A673 (cell line): Measurements from ENCODE around the gene MNAT1. TPM values are rescaled to one million over a fixed set of nuclear protein-coding genes. Genes with fewer than 3 reads are reported as not detected.

ENCODE experiments used
- BruUV-seq: library from RNA; stranded (reverse); fragments of 400-500 nt; replicated peaks from 2 replicates; lab custom pipeline; 2021; lab: Mats Ljungman, UMichigan
- CTCF ChIA-PET: fragments of 300-600 bp; sonication (Branson Sonifier 250); formaldehyde crosslinking; loops from one replicate; lab custom pipeline; 2022; ENCODE audit warnings: antibody characterized with exemption; lab: Charles Lee
- POLR2A ChIA-PET: fragments of 300-600 bp; sonication (Branson Sonifier 250); formaldehyde crosslinking; loops from one replicate; lab custom pipeline; 2022; ENCODE audit warnings: antibody characterized with exemption; ENCODE audit not compliant: low non-redundant PET; lab: Charles Lee
- DNase-seq: peaks from one replicate; pipeline ENCODE4 v3.0.0-alpha.2; 2015; ENCODE audit warnings: low spot score
- H3K27ac ChIP-seq: fragments of 200-600 bp; sonication (generic); 2 replicates; pipeline ENCODE4 v1.5.1; 2016; ENCODE audit warnings: mixed run types, low read depth, mild to moderate bottlenecking, mixed read lengths, antibody characterized with exemption, low read length; ENCODE audit not compliant: poor library complexity, severe bottlenecking
- H3K27me3 ChIP-seq: fragments of 200-600 bp; sonication (generic); replicated peaks from 2 replicates; pipeline ENCODE4 v1.6.1; 2017; ENCODE audit warnings: mixed run types, low read depth, mild to moderate bottlenecking, mixed read lengths, antibody characterized with exemption, low read length; ENCODE audit not compliant: insufficient read depth, poor library complexity
- H3K36me3 ChIP-seq: fragments of 200-600 bp; sonication (generic); 2 replicates; pipeline ENCODE4 v1.6.1; 2016; ENCODE audit warnings: mixed run types, mild to moderate bottlenecking, mixed read lengths, antibody characterized with exemption, low read length; ENCODE audit not compliant: insufficient read depth, poor library complexity, severe bottlenecking
- H3K4me1 ChIP-seq: fragments of 200-600 bp; sonication (generic); 2 replicates; pipeline ENCODE4 v1.6.1; 2017; ENCODE audit warnings: mixed run types, mild to moderate bottlenecking, mixed read lengths, antibody characterized with exemption, low read length; ENCODE audit not compliant: insufficient read depth, poor library complexity, severe bottlenecking
- H3K4me3 ChIP-seq: fragments of 200-600 bp; sonication (generic); 2 replicates; pipeline ENCODE4 v1.5.1; 2016; ENCODE audit warnings: low read depth, mixed run types, mild to moderate bottlenecking, mixed read lengths, low read length; ENCODE audit not compliant: poor library complexity, severe bottlenecking
- H3K9me3 ChIP-seq: fragments of 200-600 bp; sonication (generic); 2 replicates; pipeline ENCODE4 v1.6.1; 2016; ENCODE audit warnings: mixed run types, low read depth, mild to moderate bottlenecking, mixed read lengths, antibody characterized with exemption, low read length; ENCODE audit not compliant: poor library complexity, severe bottlenecking
- EZH2 ChIP-seq: fragments of 200-600 bp; sonication (generic); IDR thresholded peaks from 2 replicates; pipeline ENCODE4 v1.6.1; 2017; ENCODE audit warnings: borderline replicate concordance, low read depth, mild to moderate bottlenecking, mixed read lengths, antibody characterized with exemption, low read length; ENCODE audit not compliant: poor library complexity, severe bottlenecking
- intact Hi-C: fragments of 100-400 bp; cut with micrococcal nuclease; formaldehyde crosslinking; loops from one replicate; pipeline ENCODE4 v1.10.0; 2022; ENCODE audit not compliant: unreplicated experiment
- total RNA-seq: library from RNA; stranded (reverse); gene quantifications from 2 replicates; pipeline ENCODE4 v1.2.3, GENCODE V29; 2021
- TF ChIP-seq, protein P1 (sequence below): fragments of 300-800, 200-600 bp; sonication (generic); conservative IDR thresholded peaks from 2 replicates; pipeline ENCODE4 v1.5.1; 2017; ENCODE audit warnings: low read depth, mild to moderate bottlenecking, antibody characterized with exemption, low read length, moderate library complexity, mixed read lengths

The MNAT1 gene
- total RNA-seq, 1 experiment from 2014 or later = 70.9 TPM

DNA sequence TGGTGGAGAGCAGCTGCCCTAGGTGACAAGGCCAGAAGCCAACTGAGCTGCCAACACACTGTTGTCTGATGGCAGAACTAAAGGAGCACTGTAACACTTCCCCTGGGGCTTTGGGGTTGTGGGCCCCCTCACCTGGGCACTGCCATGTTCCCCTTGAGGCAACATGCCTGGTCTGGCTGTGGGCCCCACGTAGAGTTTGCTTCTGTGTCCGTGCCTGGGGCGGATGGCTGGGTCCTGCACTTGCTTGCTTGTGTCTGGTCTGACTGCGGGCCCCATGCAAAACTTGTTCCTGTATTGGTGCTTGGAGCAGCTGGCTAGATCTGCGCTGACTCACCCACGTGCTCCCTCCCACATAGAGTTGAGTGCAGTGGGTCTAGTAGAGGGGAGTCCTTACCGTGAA is 78.4 kb downstream of the MNAT1 start:
- CTCF ChIA-PET = no interaction called here
- Histone ChIP-seq H3K27ac (no peak overlapping the region), H3K36me3 (peaks cover 13% of the 10 kb centered on the region), H3K9me3 (no peaks in the 10 kb centered on the region), H3K4me3 (no peak overlapping the region), H3K4me1 (no peaks in the 10 kb centered on the region), H3K27me3 (no peaks in the 10 kb centered on the region)
- intact Hi-C loops = no loop called here
- no peak for TF ChIP-seq EZH2
- TF ChIP-seq, protein P1, sequence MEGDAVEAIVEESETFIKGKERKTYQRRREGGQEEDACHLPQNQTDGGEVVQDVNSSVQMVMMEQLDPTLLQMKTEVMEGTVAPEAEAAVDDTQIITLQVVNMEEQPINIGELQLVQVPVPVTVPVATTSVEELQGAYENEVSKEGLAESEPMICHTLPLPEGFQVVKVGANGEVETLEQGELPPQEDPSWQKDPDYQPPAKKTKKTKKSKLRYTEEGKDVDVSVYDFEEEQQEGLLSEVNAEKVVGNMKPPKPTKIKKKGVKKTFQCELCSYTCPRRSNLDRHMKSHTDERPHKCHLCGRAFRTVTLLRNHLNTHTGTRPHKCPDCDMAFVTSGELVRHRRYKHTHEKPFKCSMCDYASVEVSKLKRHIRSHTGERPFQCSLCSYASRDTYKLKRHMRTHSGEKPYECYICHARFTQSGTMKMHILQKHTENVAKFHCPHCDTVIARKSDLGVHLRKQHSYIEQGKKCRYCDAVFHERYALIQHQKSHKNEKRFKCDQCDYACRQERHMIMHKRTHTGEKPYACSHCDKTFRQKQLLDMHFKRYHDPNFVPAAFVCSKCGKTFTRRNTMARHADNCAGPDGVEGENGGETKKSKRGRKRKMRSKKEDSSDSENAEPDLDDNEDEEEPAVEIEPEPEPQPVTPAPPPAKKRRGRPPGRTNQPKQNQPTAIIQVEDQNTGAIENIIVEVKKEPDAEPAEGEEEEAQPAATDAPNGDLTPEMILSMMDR = no peak
- POLR2A ChIA-PET = no interaction called here
- no TSS peak for BruUV-seq
- no peak for DNase-seq

DNA sequence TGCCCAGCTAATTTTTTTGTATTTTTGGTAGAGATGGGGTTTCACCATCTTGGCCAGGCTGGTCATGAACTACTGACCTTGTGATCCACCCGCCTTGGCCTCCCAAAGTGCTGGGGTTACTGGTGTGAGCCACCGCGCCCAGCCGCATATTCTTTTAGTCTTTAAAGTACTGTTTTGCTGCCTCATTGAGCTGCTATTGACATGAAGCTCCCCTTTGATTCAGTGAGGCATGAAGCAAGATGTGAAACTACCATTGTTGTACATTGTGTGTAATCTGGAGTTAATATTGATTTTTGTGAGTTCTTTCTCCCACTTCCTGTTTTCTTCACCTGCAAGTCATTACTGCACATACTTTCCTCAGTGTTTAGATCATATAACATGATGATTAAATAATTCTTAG is 80.8 kb downstream of the MNAT1 start:
- ChIA-PET POLR2A (no interaction called here), CTCF (no interaction called here)
- Histone ChIP-seq H3K27me3 (no peaks in the 10 kb centered on the region), H3K9me3 (no peaks in the 10 kb centered on the region), H3K27ac (no peak overlapping the region), H3K4me3 (no peak overlapping the region), H3K4me1 (no peaks in the 10 kb centered on the region), H3K36me3 (peaks cover 13% of the 10 kb centered on the region)
- TF ChIP-seq EZH2 = no peak
- intact Hi-C loops = no loop called here
- no TSS peak for BruUV-seq
- no peak for DNase-seq

DNA sequence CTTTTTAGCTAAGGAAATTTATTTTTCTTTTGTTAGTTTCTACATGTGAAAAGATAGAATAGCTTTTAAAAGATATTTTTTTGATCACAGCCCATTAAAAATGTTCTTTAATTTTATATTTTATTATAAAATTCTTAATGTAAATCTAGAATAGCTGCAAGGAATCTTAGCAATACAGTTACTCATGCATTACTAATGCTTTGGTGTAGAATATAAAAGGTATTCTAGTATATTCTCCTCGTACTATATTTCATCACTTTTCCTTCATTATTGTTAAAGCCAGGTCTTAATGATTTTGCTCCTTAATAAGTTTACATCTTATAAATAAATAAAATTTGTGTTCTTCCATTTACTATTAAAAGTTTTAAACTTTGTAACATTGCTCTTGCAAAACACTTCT is 82.6 kb downstream of the MNAT1 start:
- intact Hi-C loops = no loop called here
- peaks cover 13% of the 10 kb centered on the region for H3K36me3 ChIP-seq
- no peak overlapping the region for H3K4me3 ChIP-seq
- TF ChIP-seq, protein P1 = no peak
- no peak for TF ChIP-seq EZH2
- no peak overlapping the region for H3K27ac ChIP-seq
- no peaks in the 10 kb centered on the region for H3K9me3 ChIP-seq
- POLR2A ChIA-PET = no interaction called here
- CTCF ChIA-PET = no interaction called here
- no TSS peak for BruUV-seq
- no peaks in the 10 kb centered on the region for H3K27me3 ChIP-seq
- no peaks in the 10 kb centered on the region for H3K4me1 ChIP-seq
- DNase-seq = no peak

DNA sequence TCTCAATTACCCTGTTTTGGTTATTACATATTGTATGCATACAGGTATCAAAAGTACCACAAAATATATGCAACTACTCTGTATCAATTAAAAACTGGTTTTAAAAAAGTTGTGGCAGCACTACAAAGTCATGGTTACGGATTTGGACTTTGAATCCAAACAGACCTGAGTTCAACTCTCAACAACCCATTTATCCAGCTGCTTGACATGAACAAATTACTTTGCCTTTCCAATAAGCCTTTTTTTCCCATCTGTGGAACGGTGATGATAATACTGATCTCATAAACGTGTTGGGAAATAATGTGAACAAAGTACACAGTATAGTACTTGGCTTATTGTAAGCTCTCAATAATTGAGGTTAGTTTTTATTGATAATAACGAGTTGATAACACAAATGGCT is 85.0 kb downstream of the MNAT1 start:
- no peak for DNase-seq
- ChIA-PET POLR2A (no interaction called here), CTCF (no interaction called here)
- Histone ChIP-seq H3K4me1 (no peaks in the 10 kb centered on the region), H3K27ac (no peak overlapping the region), H3K27me3 (no peaks in the 10 kb centered on the region), H3K9me3 (no peaks in the 10 kb centered on the region), H3K36me3 (no peaks in the 10 kb centered on the region), H3K4me3 (no peak overlapping the region)
- intact Hi-C loops = no loop called here
- TF ChIP-seq, protein P1 = no peak
- TF ChIP-seq EZH2 = no peak
- no TSS peak for BruUV-seq
